Vagina (tissue), 2 donors: Measurements from ENCODE around the gene EOLA1. TPM values are rescaled to one million over a fixed set of nuclear protein-coding genes. Genes with fewer than 3 reads are reported as not detected.
"Not testable (repeated sequence)": the region's sequence is repeated elsewhere in the genome, so short reads cannot be mapped to it uniquely, and the experiment has no call there.

Source experiments
- DNase-seq, 2 donors: peaks; one replicate each; pipeline ENCODE4 v3.0.0-alpha.2; 2017; ENCODE audit errors: extremely low spot score in 2 of 2
- H3K27ac ChIP-seq: fragments of 200-600 bp; sonication (generic); one replicate; pipeline ENCODE4 v1.5.1; 2019
- H3K27me3 ChIP-seq: fragments of 200-600 bp; sonication (generic); one replicate; pipeline ENCODE4 v1.5.1; 2019
- H3K36me3 ChIP-seq, 2 donors: fragments of 200-600 bp; sonication (generic); one replicate each; pipeline ENCODE4 v1.5.1; 2017 to 2019
- H3K4me1 ChIP-seq: fragments of 200-600 bp; sonication (generic); one replicate; pipeline ENCODE4 v1.5.1; 2019
- H3K4me3 ChIP-seq, 2 donors: fragments of 200-600 bp; sonication (generic); 1 replicate in 1 of 2; 2 replicates in 1 of 2; pipeline ENCODE4 v1.5.1; 2016 to 2019
- H3K9me3 ChIP-seq: fragments of 200-600 bp; sonication (generic); one replicate; pipeline ENCODE4 v1.5.1; 2019
- CTCF ChIP-seq, 3 experiments: fragments of 450-650 bp in 2 of 3; fragments of 200-600 bp in 1 of 3; sonication (generic) in 1 of 3; IDR thresholded peaks; one replicate each; pipeline ENCODE4 v1.5.1; 2017 to 2019; ENCODE audit warnings: antibody characterized with exemption in 3 of 3, mild to moderate bottlenecking in 2 of 3, moderate library complexity in 2 of 3
- POLR2A ChIP-seq, 2 donors: fragments of 450-650 bp; IDR thresholded peaks; one replicate each; pipeline ENCODE4 v1.6.1; 2017; ENCODE audit warnings: antibody characterized with exemption in 2 of 2, mild to moderate bottlenecking in 2 of 2, moderate library complexity in 2 of 2
- POLR2AphosphoS5 ChIP-seq, 2 donors: sonication (generic); formaldehyde crosslinking; IDR thresholded peaks; one replicate each; pipeline ENCODE4 v1.9.0; 2017; ENCODE audit warnings: antibody characterized with exemption in 2 of 2, mild to moderate bottlenecking in 2 of 2, low read depth in 1 of 2; ENCODE audit not compliant: insufficient read depth in 1 of 2
- intact Hi-C: fragments of 100-400 bp; cut with DNase I; formaldehyde crosslinking; loops from one replicate; pipeline ENCODE4 v1.15.1; 2023
- total RNA-seq: library from RNA; depleted of rRNA; stranded (reverse); fragments of >200 nt; gene quantifications from one replicate; pipeline ENCODE4 v1.2.3, GENCODE V29; 2016

Gene EOLA1
- total RNA-seq, 1 donor from 2014 or later = 9.8 TPM

GRCh38 chrX:149513825-149514428, 26.9 kb upstream of the EOLA1 start:
- Histone ChIP-seq H3K27me3 (no peaks in the 10 kb centered on the region), H3K36me3 (no peaks in the 10 kb centered on the region), H3K4me1 (no peaks in the 10 kb centered on the region), H3K9me3 (no peaks in the 10 kb centered on the region), H3K4me3 (no peak overlapping the region), H3K27ac (no peak overlapping the region)
- intact Hi-C loops = no loop called here
- TF ChIP-seq CTCF (IDR thresholded peaks at IDR 0.05) (no peak), POLR2A (IDR thresholded peaks at IDR 0.05) (no peak), POLR2AphosphoS5 (IDR thresholded peaks at IDR 0.05; ENCODE audit: insufficient read depth in 1 of 2, low read depth in 1 of 2) (no peak)
- no peak for DNase-seq

- Histone ChIP-seq H3K36me3 (no peaks in the 10 kb centered on the region), H3K4me3 (no peak overlapping the region), H3K4me1 (no peaks in the 10 kb centered on the region), H3K27me3 (no peaks in the 10 kb centered on the region), H3K9me3 (no peaks in the 10 kb centered on the region), H3K27ac (no peak overlapping the region)
- no peak for DNase-seq
- intact Hi-C loops = no loop called here
- TF ChIP-seq CTCF (IDR thresholded peaks at IDR 0.05) = no peak
- no peak for TF ChIP-seq POLR2AphosphoS5 (IDR thresholded peaks at IDR 0.05; ENCODE audit: insufficient read depth in 1 of 2, low read depth in 1 of 2)
- no peak for TF ChIP-seq POLR2A (IDR thresholded peaks at IDR 0.05)
Observed at GRCh38 chrX:149515954-149516602, 24.7 kb upstream of the EOLA1 start.

GRCh38 chrX:149516604-149517003, 24.2 kb upstream of the EOLA1 start:
- Histone ChIP-seq H3K4me3 (no peak overlapping the region), H3K9me3 (no peaks in the 10 kb centered on the region), H3K36me3 (no peaks in the 10 kb centered on the region), H3K27me3 (no peaks in the 10 kb centered on the region), H3K4me1 (no peaks in the 10 kb centered on the region), H3K27ac (no peak overlapping the region)
- TF ChIP-seq POLR2AphosphoS5 (IDR thresholded peaks at IDR 0.05; ENCODE audit: insufficient read depth in 1 of 2, low read depth in 1 of 2) (no peak), POLR2A (IDR thresholded peaks at IDR 0.05) (no peak), CTCF (IDR thresholded peaks at IDR 0.05) (no peak)
- intact Hi-C loops = no loop called here
- no peak for DNase-seq

GRCh38 chrX:149517308-149517707, 23.5 kb upstream of the EOLA1 start:
- H3K27ac ChIP-seq = no peak overlapping the region
- no peaks in the 10 kb centered on the region for H3K27me3 ChIP-seq
- H3K4me1 ChIP-seq = no peaks in the 10 kb centered on the region
- no peak for TF ChIP-seq CTCF (IDR thresholded peaks at IDR 0.05)
- no peak for TF ChIP-seq POLR2AphosphoS5 (IDR thresholded peaks at IDR 0.05; ENCODE audit: insufficient read depth in 1 of 2, low read depth in 1 of 2)
- TF ChIP-seq POLR2A (IDR thresholded peaks at IDR 0.05) = no peak
- no peak overlapping the region for H3K4me3 ChIP-seq
- intact Hi-C loops = no loop called here
- no peaks in the 10 kb centered on the region for H3K9me3 ChIP-seq
- H3K36me3 ChIP-seq = no peaks in the 10 kb centered on the region
- no peak for DNase-seq

GRCh38 chrX:149518236-149518635, 22.6 kb upstream of the EOLA1 start:
- intact Hi-C loops = no loop called here
- no peaks in the 10 kb centered on the region for H3K4me1 ChIP-seq
- no peak for DNase-seq
- H3K36me3 ChIP-seq = no peaks in the 10 kb centered on the region
- no peaks in the 10 kb centered on the region for H3K27me3 ChIP-seq
- H3K9me3 ChIP-seq = no peaks in the 10 kb centered on the region
- no peak overlapping the region for H3K4me3 ChIP-seq
- TF ChIP-seq POLR2A (IDR thresholded peaks at IDR 0.05) = no peak
- TF ChIP-seq POLR2AphosphoS5 (IDR thresholded peaks at IDR 0.05; ENCODE audit: insufficient read depth in 1 of 2, low read depth in 1 of 2) = no peak
- TF ChIP-seq CTCF (IDR thresholded peaks at IDR 0.05) = no peak
- H3K27ac ChIP-seq = no peak overlapping the region

- H3K4me1 ChIP-seq, H3K36me3 ChIP-seq: not testable (repeated sequence)
Observed at GRCh38 chrX:149520636-149521277, 20.1 kb upstream of the EOLA1 start.

More at GRCh38 chrX:149520636-149521277, 20.1 kb upstream of the EOLA1 start:
- H3K4me3 ChIP-seq, H3K27me3 ChIP-seq, intact Hi-C loops, H3K9me3 ChIP-seq, H3K27ac ChIP-seq, DNase-seq: not testable (repeated sequence)
